Measurements from ENCODE around the gene GATA5. TPM values are rescaled to one million over a fixed set of nuclear protein-coding genes. Genes with fewer than 3 reads are reported as not detected.
"Not testable (repeated sequence)": the region's sequence is repeated elsewhere in the genome, so short reads cannot be mapped to it uniquely, and the experiment has no call there.

GATA5 gene
- total and polyA plus RNA-seq, 2 donors from 2014 or later: 1.0 to 6.9 TPM

- DNase-seq (no peak), FAIRE-seq (no peak)
- intact Hi-C loops (cut with DNase I): no loop called here
- H3K4me3 ChIP-seq (ENCODE audit: low read length in 3 of 3): no peak overlapping the region
- no peaks in the 10 kb centered on the region for H3K27me3 ChIP-seq (ENCODE audit: control insufficient read depth, insufficient read depth, low read length)
- H3K9ac ChIP-seq (ENCODE audit: low read length in 3 of 3): no peak overlapping the region
- no peaks in the 10 kb centered on the region for H3K9me3 ChIP-seq (ENCODE audit: control insufficient read depth in 2 of 3, insufficient read depth in 1 of 3, low read length in 3 of 3)
- TF ChIP-seq CTCF (IDR thresholded peaks at IDR 0.05; ENCODE audit: borderline replicate concordance, extremely low read depth, insufficient read depth): no peak
- H3K27ac ChIP-seq (ENCODE audit: low read depth in 2 of 2, low read length in 2 of 2): no peak overlapping the region
- H3K4me1 ChIP-seq (ENCODE audit: control insufficient read depth in 2 of 3, insufficient read depth in 2 of 3, low read depth in 1 of 3, low read length in 3 of 3): peaks cover 0 to 11% (median 0%) of the 10 kb centered on the region in 3 donors
- H3K36me3 ChIP-seq (ENCODE audit: control insufficient read depth in 2 of 3, insufficient read depth in 3 of 3, low read length in 3 of 3): no peaks in the 10 kb centered on the region
Measured at GRCh38 chr20:62493253-62493885, 17.6 kb upstream of the GATA5 start.

- H3K4me3 ChIP-seq (ENCODE audit: low read length in 3 of 3): no peak overlapping the region
- FAIRE-seq (no peak), DNase-seq (no peak)
- H3K4me1 ChIP-seq (ENCODE audit: control insufficient read depth in 2 of 3, insufficient read depth in 2 of 3, low read depth in 1 of 3, low read length in 3 of 3): peaks cover 0 to 11% (median 0%) of the 10 kb centered on the region in 3 donors
- no peaks in the 10 kb centered on the region for H3K27me3 ChIP-seq (ENCODE audit: control insufficient read depth, insufficient read depth, low read length)
- H3K9me3 ChIP-seq (ENCODE audit: control insufficient read depth in 2 of 3, insufficient read depth in 1 of 3, low read length in 3 of 3): no peaks in the 10 kb centered on the region
- H3K27ac ChIP-seq (ENCODE audit: low read depth in 2 of 2, low read length in 2 of 2): no peak overlapping the region
- H3K9ac ChIP-seq (ENCODE audit: low read length in 3 of 3): no peak overlapping the region
- intact Hi-C loops (cut with DNase I): no loop called here
- no peaks in the 10 kb centered on the region for H3K36me3 ChIP-seq (ENCODE audit: control insufficient read depth in 2 of 3, insufficient read depth in 3 of 3, low read length in 3 of 3)
- TF ChIP-seq CTCF (IDR thresholded peaks at IDR 0.05; ENCODE audit: borderline replicate concordance, extremely low read depth, insufficient read depth): no peak
Measured at GRCh38 chr20:62492711-62493110, 16.9 kb upstream of the GATA5 start.

- H3K9ac ChIP-seq (ENCODE audit: low read length in 3 of 3); FAIRE-seq; intact Hi-C loops (cut with DNase I); H3K36me3 ChIP-seq (ENCODE audit: control insufficient read depth in 2 of 3, insufficient read depth in 3 of 3, low read length in 3 of 3); H3K9me3 ChIP-seq (ENCODE audit: control insufficient read depth in 2 of 3, insufficient read depth in 1 of 3, low read length in 3 of 3); DNase-seq; H3K27ac ChIP-seq (ENCODE audit: low read depth in 2 of 2, low read length in 2 of 2); H3K4me3 ChIP-seq (ENCODE audit: low read length in 3 of 3); H3K27me3 ChIP-seq (ENCODE audit: control insufficient read depth, insufficient read depth, low read length); H3K4me1 ChIP-seq (ENCODE audit: control insufficient read depth in 2 of 3, insufficient read depth in 2 of 3, low read depth in 1 of 3, low read length in 3 of 3): not testable (repeated sequence)
Measured at GRCh38 chr20:62490783-62491182, 15.0 kb upstream of the GATA5 start.

GRCh38 chr20:62489932-62490263, 14.1 kb upstream of the GATA5 start:
- H3K4me1 ChIP-seq (ENCODE audit: control insufficient read depth in 2 of 3, insufficient read depth in 2 of 3, low read depth in 1 of 3, low read length in 3 of 3): peaks cover 0 to 7% (median 0%) of the 10 kb centered on the region in 3 donors
- intact Hi-C loops (cut with DNase I): no loop called here
- H3K27me3 ChIP-seq (ENCODE audit: control insufficient read depth, insufficient read depth, low read length): no peaks in the 10 kb centered on the region
- no peak overlapping the region for H3K9ac ChIP-seq (ENCODE audit: low read length in 3 of 3)
- TF ChIP-seq CTCF (IDR thresholded peaks at IDR 0.05; ENCODE audit: borderline replicate concordance, extremely low read depth, insufficient read depth): no peak
- DNase-seq (no peak), FAIRE-seq (no peak)
- no peak overlapping the region for H3K4me3 ChIP-seq (ENCODE audit: low read length in 3 of 3)
- H3K36me3 ChIP-seq (ENCODE audit: control insufficient read depth in 2 of 3, insufficient read depth in 3 of 3, low read length in 3 of 3): no peaks in the 10 kb centered on the region
- no peaks in the 10 kb centered on the region for H3K9me3 ChIP-seq (ENCODE audit: control insufficient read depth in 2 of 3, insufficient read depth in 1 of 3, low read length in 3 of 3)
- no peak overlapping the region for H3K27ac ChIP-seq (ENCODE audit: low read depth in 2 of 2, low read length in 2 of 2)

Data from kidney (tissue), 14 donors.